Naive thymus-derived CD4-positive, alpha-beta T cell (primary cell): ENCODE data around the gene C1orf50. TPM values are rescaled to one million over a fixed set of nuclear protein-coding genes. Genes with fewer than 3 reads are reported as not detected.
A peak's percentile ranks its signal among the peaks of the same experiment; 100 is the strongest.
"Not testable (repeated sequence)": the region's sequence is repeated elsewhere in the genome, so short reads cannot be mapped to it uniquely, and the experiment has no call there.

Experiments used
- ATAC-seq: fragments of 150-1000 bp; cut with Tn5 transposase; 2 replicates; pipeline ENCODE4 v1.10.0; 2021; ENCODE audit warnings: mild to moderate bottlenecking, moderate library complexity
- CTCF ChIA-PET: fragments of 350-600 bp; sonication (Branson Sonifier 250); formaldehyde crosslinking; loops from one replicate; lab custom pipeline; 2021; ENCODE audit warnings: antibody characterized with exemption; lab: Charles Lee
- POLR2A ChIA-PET: fragments of 350-600 bp; sonication (Branson Sonifier 250); formaldehyde crosslinking; loops from one replicate; lab custom pipeline; 2021; ENCODE audit warnings: antibody characterized with exemption, inconsistent platforms; lab: Charles Lee
- DNase-seq, 9 donors: peaks; one replicate each; pipeline versions ENCODE4 v3.0.0 to v3.0.0-alpha.2; 2020 to 2022; ENCODE audit warnings: mixed read lengths in 1 of 9
- H3K27ac ChIP-seq: one replicate; pipeline ENCODE4 v1.7.0; 2013; ENCODE audit warnings: mild to moderate bottlenecking, low read depth, low read length, moderate library complexity
- H3K27me3 ChIP-seq, 2 donors: one replicate each; pipeline ENCODE4 v1.7.0; 2013; ENCODE audit warnings: low read length in 2 of 2, mild to moderate bottlenecking in 2 of 2, moderate library complexity in 2 of 2; ENCODE audit not compliant: control insufficient read depth in 2 of 2, insufficient read depth in 2 of 2
- H3K36me3 ChIP-seq, 3 experiments: 1 replicate in 2 of 3; 2 replicates in 1 of 3; pipeline ENCODE4 v1.7.0; 2013; ENCODE audit warnings: low read length in 3 of 3, mild to moderate bottlenecking in 3 of 3, moderate library complexity in 1 of 3; ENCODE audit not compliant: insufficient read depth in 3 of 3, control insufficient read depth in 2 of 3
- H3K4me1 ChIP-seq, 2 donors: one replicate each; pipeline ENCODE4 v1.7.0; 2013; ENCODE audit warnings: low read length in 2 of 2, mild to moderate bottlenecking in 2 of 2, moderate library complexity in 1 of 2; ENCODE audit not compliant: control insufficient read depth in 2 of 2, insufficient read depth in 2 of 2
- H3K4me3 ChIP-seq: 2 replicates; pipeline ENCODE4 v1.7.0; 2013; ENCODE audit warnings: mild to moderate bottlenecking, low read length
- H3K9me3 ChIP-seq, 3 experiments: 1 replicate in 2 of 3; 2 replicates in 1 of 3; pipeline ENCODE4 v1.7.0; 2013; ENCODE audit warnings: low read length in 3 of 3; ENCODE audit not compliant: control insufficient read depth in 2 of 3
- H3K27ac Mint-ChIP-seq, 9 donors: one replicate each; pipeline ENCODE4 v1.8.0; 2020 to 2022; ENCODE audit warnings: mixed read lengths in 9 of 9, mild to moderate bottlenecking in 8 of 9, moderate library complexity in 5 of 9, inconsistent platforms in 2 of 9
- H3K27me3 Mint-ChIP-seq, 5 donors: one replicate each; pipeline ENCODE4 v1.8.0; 2021 to 2022; ENCODE audit warnings: mixed read lengths in 5 of 5, mild to moderate bottlenecking in 1 of 5
- H3K36me3 Mint-ChIP-seq, 5 donors: one replicate each; pipeline ENCODE4 v1.8.0; 2020 to 2022; ENCODE audit warnings: mixed read lengths in 5 of 5, mild to moderate bottlenecking in 3 of 5, inconsistent platforms in 1 of 5
- H3K4me1 Mint-ChIP-seq, 7 donors: one replicate each; pipeline ENCODE4 v1.8.0; 2020 to 2022; ENCODE audit warnings: mixed read lengths in 7 of 7, mild to moderate bottlenecking in 3 of 7, inconsistent platforms in 1 of 7
- H3K4me3 Mint-ChIP-seq, 10 donors: one replicate each; pipeline ENCODE4 v1.8.0; 2020 to 2022; ENCODE audit warnings: mild to moderate bottlenecking in 10 of 10, mixed read lengths in 10 of 10, moderate library complexity in 6 of 10, inconsistent platforms in 2 of 10
- H3K9me3 Mint-ChIP-seq, 11 donors: one replicate each; pipeline ENCODE4 v1.8.0; 2020 to 2022; ENCODE audit warnings: mixed read lengths in 11 of 11, mild to moderate bottlenecking in 4 of 11, inconsistent platforms in 1 of 11, moderate library complexity in 1 of 11
- intact Hi-C, 2 donors: fragments of 100-400 bp; cut with micrococcal nuclease; formaldehyde crosslinking; loops; one replicate each; pipeline ENCODE4 v1.15.1; 2023
- polyA plus RNA-seq, 2 donors: library from polyadenylated mRNA; unstranded; fragments of 300-500 nt; fragmentation: Illumina TruSeq; gene quantifications; one replicate each; pipeline ENCODE4 v1.2.3, GENCODE V29; 2021
- total RNA-seq, 6 experiments: library from RNA in 5 of 6; stranded (reverse) in 5 of 6; gene quantifications; 1 replicate in 5 of 6; 2 replicates in 1 of 6; pipeline ENCODE4 v1.2.3 and lab custom pipeline; 2021 to 2026

Gene C1orf50
- total RNA-seq (10 to 100 TPM in 4 of 5 experiments, 1 to 10 TPM in 1; 7.0 to 20.8 (median 18.1) TPM), polyA plus RNA-seq (1 to 10 TPM; 3.4 to 3.5 TPM), total RNA-seq (lab: John Stamatoyannopoulos, UW) (13.6 reads per million, percentile 42 among the genes with 10 or more reads in this experiment)

DNA sequence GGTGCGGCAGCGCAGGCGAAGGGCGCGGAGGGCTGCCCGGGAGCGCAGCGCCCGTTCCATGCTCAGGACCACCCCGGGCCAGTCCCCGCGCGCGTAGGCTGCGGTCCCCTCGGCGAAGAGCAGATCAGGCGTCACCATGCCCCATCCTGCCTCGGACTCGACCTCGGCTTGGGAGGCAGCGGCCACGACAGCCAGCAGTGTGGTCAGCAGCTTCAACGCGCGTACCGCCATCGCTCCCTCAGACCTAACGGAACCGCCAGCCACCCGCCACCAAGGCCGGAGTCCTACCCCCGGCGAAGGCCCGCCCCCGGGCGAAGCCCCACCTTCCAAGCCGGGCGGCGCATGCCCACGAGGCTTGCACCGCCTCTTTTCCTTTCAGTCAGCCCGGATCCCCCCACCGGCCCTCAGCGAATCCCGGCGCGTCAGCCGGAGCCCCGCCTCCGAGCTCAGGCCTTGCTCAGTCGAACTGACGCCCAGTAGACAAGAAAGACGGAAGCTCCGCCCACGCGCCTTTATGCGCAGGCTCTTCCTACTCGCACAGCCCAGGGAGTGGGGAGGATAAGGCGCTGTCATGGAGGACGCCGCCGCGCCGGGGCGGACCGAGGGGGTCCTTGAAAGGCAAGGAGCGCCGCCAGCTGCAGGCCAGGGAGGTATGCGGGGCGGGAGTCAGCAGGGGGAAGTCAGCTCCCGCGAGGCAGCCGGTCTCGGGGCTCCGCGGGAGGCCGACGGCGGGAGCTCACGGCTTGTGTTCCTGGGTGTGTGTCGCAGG lies at the start of gene C1orf50, which contains the start of gene P3H1:
TSS of gene C1orf50 (plus strand) at position 509 of the 769 bp plus-strand sequence. CDS start at position 572, 63 bp downstream.
TSS of gene P3H1 (minus strand) at position 288 of the 769 bp plus-strand sequence. CDS start at position 231, 57 bp downstream.
- Histone ChIP-seq H3K27ac (peak within 1 kb of the TSS; percentile 84), H3K36me3 (peaks cover 0 to 5% (median 0%) of the 10 kb centered on the region in 3 experiments), H3K9me3 (no peaks in the 10 kb centered on the region), H3K4me3 (peak within 1 kb of the TSS; percentile 91), H3K4me1 (peaks cover 25 to 35% of the 10 kb centered on the region in 2 donors), H3K27me3 (no peaks in the 10 kb centered on the region)
- Mint-ChIP-seq H3K4me1 (peaks cover 20 to 50% (median 32%) of the 10 kb centered on the region in 7 donors), H3K4me3 (peak within 1 kb of the TSS in 1 of 10 donors; percentile 92), H3K27me3 (no peaks in the 10 kb centered on the region), H3K27ac (peak within 1 kb of the TSS in 8 of 9 donors; percentile 70 to 96 (median 92)), H3K36me3 (peaks cover 0 to 13% (median 0%) of the 10 kb centered on the region in 5 donors), H3K9me3 (no peaks in the 10 kb centered on the region)
- intact Hi-C loops = loop anchor here (1.0 to 2.0 kb wide), 15 partner anchors 18 to 1207 kb away; partner anchors contain the start of genes CFAP57 (in 2 of the 2), EBNA1BP2 (in 2 of the 2), FOXJ3 (in 2 of the 2) and PPCS (in 2 of the 2)
- POLR2A ChIA-PET = interaction anchor here (0.6 to 4.5 kb wide), 21 partner anchors 9 to 863 kb away, joined by 3 to 50 read pairs (median 7); partner anchors contain the start of genes CCDC30, ERMAP, PPCS and PPIH
- ATAC-seq (peak; percentile 96), DNase-seq (peak; percentile 98 to 100 (median 100))
- CTCF ChIA-PET = interaction anchor here (0.6 to 2.4 kb wide), 8 partner anchors 9 to 308 kb away, joined by 3 to 9 read pairs (median 4); no protein-coding TSS in a partner anchor

DNA sequence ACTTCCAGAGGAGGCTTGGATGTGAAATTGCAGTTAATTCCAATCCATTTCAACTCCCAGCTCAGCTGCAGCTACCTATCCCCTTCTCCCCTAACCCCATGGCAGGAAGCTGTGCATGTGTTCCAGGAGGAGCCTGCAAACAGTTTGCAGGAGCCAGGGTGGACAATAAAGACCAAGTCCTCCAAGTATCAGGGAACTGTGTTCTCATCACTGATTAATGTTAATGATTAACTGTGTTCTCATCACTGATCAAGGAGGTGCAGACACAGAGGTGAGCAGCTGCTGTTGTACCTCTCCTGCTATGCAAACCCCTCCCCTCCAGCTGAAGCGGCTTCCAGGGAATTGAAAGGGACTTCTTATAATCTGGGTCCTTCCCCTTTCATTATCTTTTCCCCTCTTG lies 46.2 kb upstream of the C1orf50 start:
- Histone ChIP-seq H3K4me1 (no peaks in the 10 kb centered on the region), H3K36me3 (no peaks in the 10 kb centered on the region), H3K27me3 (no peaks in the 10 kb centered on the region), H3K27ac (no peak overlapping the region), H3K4me3 (no peak overlapping the region), H3K9me3 (no peaks in the 10 kb centered on the region)
- Mint-ChIP-seq H3K36me3 (peaks cover 10 to 28% (median 19%) of the 10 kb centered on the region in 5 donors), H3K27me3 (peaks cover 0 to 6% (median 0%) of the 10 kb centered on the region in 5 donors), H3K4me3 (no peak overlapping the region), H3K27ac (no peak overlapping the region), H3K9me3 (peaks cover 0 to 4% (median 0%) of the 10 kb centered on the region in 11 donors), H3K4me1 (peaks cover 0 to 6% (median 0%) of the 10 kb centered on the region in 7 donors)
- CTCF ChIA-PET = no interaction called here
- intact Hi-C loops = no loop called here
- ATAC-seq (no peak), DNase-seq (no peak)
- POLR2A ChIA-PET = no interaction called here

DNA sequence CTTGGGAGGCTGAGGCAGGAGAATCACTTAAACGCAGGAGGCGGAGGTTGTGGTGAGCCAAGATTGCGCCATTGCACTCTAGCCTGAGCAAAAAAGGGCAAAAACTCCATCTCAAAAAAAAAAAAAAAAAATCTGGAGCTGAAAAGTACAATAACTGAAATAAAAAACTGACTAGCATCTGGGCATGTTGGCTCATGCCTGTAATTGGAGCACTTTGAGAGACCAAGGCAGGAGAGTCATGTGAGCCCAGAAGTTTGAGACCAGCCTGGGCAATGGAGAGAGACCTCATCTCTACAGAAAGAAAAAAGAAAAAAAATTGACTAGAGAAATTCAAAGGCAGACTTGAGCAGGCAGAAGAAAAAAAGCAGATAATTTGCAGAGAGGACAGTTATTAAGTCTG lies 45.1 kb upstream of the C1orf50 start:
- no peak for DNase-seq
- H3K27ac ChIP-seq = no peak overlapping the region
- H3K4me3 Mint-ChIP-seq = no peak overlapping the region
- no peak overlapping the region for H3K4me3 ChIP-seq
- no peaks in the 10 kb centered on the region for H3K36me3 ChIP-seq
- ChIA-PET CTCF (no interaction called here), POLR2A (no interaction called here)
- H3K4me1 Mint-ChIP-seq = peaks cover 0 to 6% (median 0%) of the 10 kb centered on the region in 7 donors
- H3K27me3 ChIP-seq = no peaks in the 10 kb centered on the region
- peaks cover 0 to 6% (median 0%) of the 10 kb centered on the region in 5 donors for H3K27me3 Mint-ChIP-seq
- H3K4me1 ChIP-seq = no peaks in the 10 kb centered on the region
- H3K9me3 Mint-ChIP-seq = no peaks in the 10 kb centered on the region
- intact Hi-C loops = no loop called here
- H3K27ac Mint-ChIP-seq = peak overlapping the region in 1 of 9 donors; percentile 34
- no peaks in the 10 kb centered on the region for H3K9me3 ChIP-seq
- peaks cover 5 to 20% (median 13%) of the 10 kb centered on the region in 5 donors for H3K36me3 Mint-ChIP-seq
- no peak for ATAC-seq

DNA sequence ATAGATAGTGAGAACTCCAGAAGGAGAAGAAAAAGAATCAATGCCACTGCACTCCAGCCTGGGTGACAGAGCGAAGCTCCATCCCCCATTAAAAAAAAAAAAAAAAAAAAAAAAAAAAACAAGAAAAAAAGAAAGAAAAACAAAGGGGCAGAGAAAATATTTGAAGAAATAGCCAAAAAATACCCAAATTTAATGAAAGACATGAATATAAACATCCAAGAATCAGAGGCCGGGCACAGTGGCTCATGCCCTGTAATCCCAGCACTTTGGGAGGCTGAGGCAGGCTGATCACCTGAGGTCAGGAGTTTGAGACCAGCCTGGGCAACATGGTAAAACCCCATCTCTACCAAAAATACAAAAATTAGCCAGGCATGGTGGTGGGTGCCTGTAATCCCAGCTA lies 44.6 kb upstream of the C1orf50 start:
- H3K9me3 Mint-ChIP-seq, H3K27ac ChIP-seq, CTCF ChIA-PET, H3K27me3 ChIP-seq, DNase-seq, H3K27me3 Mint-ChIP-seq, H3K4me1 Mint-ChIP-seq, H3K4me1 ChIP-seq, H3K4me3 Mint-ChIP-seq, H3K9me3 ChIP-seq, H3K4me3 ChIP-seq, POLR2A ChIA-PET, ATAC-seq, intact Hi-C loops, H3K36me3 ChIP-seq: not testable (repeated sequence)
- H3K27ac Mint-ChIP-seq = peak overlapping the region in 1 of 9 donors; percentile 34
- peaks cover under 1 to 15% (median 9%) of the 10 kb centered on the region in 5 donors for H3K36me3 Mint-ChIP-seq

DNA sequence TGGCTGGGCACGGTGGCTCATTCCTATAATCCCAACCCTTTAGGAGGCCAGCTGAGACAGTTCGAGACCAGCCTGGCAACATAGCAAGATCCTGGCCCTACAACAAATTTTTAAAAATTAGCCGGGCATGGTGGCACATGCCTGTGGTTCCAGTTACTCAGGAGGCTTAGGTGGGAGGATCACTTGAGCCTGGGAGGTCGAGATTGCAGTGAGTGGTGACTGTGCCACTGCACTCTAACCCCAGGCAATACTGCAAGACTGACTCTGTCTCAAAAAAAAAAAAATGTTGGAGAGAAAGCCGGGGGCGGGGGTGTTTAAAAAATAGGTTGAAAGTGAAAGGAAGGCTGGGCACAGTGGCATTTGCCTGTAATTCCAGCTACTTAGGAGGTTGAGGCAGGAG lies 43.5 kb upstream of the C1orf50 start:
- ATAC-seq = no peak

DNA sequence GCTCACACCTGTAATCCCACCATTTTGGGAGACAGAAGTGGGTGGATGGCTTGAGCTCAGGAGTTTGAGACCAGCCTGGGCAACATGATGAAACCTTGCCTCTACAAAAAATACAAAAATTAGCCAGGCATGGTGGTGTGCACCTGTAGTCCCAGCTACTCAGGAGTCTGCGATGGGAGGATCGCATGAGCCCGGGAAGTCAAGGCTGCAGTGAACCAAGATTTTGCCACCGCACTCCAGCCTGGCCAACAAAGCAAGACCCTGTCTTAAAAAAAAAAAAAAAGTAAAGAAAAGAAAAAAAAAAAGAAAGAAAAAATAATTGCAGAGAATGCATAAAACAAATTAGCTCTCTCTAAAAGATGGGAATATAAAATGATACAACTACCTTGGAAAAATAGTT lies 41.2 kb upstream of the C1orf50 start:
- intact Hi-C loops, H3K4me3 Mint-ChIP-seq, ATAC-seq, H3K4me1 ChIP-seq, H3K4me1 Mint-ChIP-seq, H3K36me3 ChIP-seq, H3K36me3 Mint-ChIP-seq, H3K27me3 ChIP-seq, H3K27ac ChIP-seq, H3K27ac Mint-ChIP-seq, DNase-seq, H3K27me3 Mint-ChIP-seq, H3K9me3 ChIP-seq, H3K9me3 Mint-ChIP-seq, H3K4me3 ChIP-seq, POLR2A ChIA-PET: not testable (repeated sequence)
- CTCF ChIA-PET = interaction anchor here (0.7 to 0.8 kb wide), 2 partner anchors 394 to 1138 kb away, joined by 5 to 7 read pairs; no protein-coding TSS in a partner anchor

More for the DNA sequence above, 43.5 kb upstream of the C1orf50 start:
- intact Hi-C loops = no loop called here
- no peak overlapping the region for H3K27ac Mint-ChIP-seq
- peaks cover 0 to 4% (median under 1%) of the 10 kb centered on the region in 5 donors for H3K36me3 Mint-ChIP-seq
- no peaks in the 10 kb centered on the region for H3K27me3 ChIP-seq
- ChIA-PET POLR2A (no interaction called here), CTCF (interaction anchor here (0.7 kb wide), 1 partner anchor 26 kb away, joined by 3 read pairs; no protein-coding TSS in a partner anchor)
- no peaks in the 10 kb centered on the region for H3K4me1 ChIP-seq
- H3K4me1 Mint-ChIP-seq = no peaks in the 10 kb centered on the region
- H3K9me3 ChIP-seq = no peaks in the 10 kb centered on the region
- no peaks in the 10 kb centered on the region for H3K9me3 Mint-ChIP-seq
- no peak overlapping the region for H3K27ac ChIP-seq
- no peak overlapping the region for H3K4me3 Mint-ChIP-seq
- peaks cover 0 to 6% (median 0%) of the 10 kb centered on the region in 5 donors for H3K27me3 Mint-ChIP-seq
- H3K4me3 ChIP-seq = no peak overlapping the region
- no peaks in the 10 kb centered on the region for H3K36me3 ChIP-seq
- DNase-seq = no peak
